IMR-90 (cell line): ENCODE results near the gene DBNDD1. TPM values are rescaled to one million over a fixed set of nuclear protein-coding genes. Genes with fewer than 3 reads are reported as not detected.

ENCODE experiments used
- ATAC-seq: fragments of 200-7000 bp; cut with Tn5 transposase; 2 replicates; pipeline ENCODE4 v1.9.1; 2020; ENCODE audit warnings: low read depth, mild to moderate bottlenecking, moderate library complexity
- BruUV-seq: library from RNA; stranded (reverse); fragments of 400-500 nt; replicated peaks from 2 replicates; lab custom pipeline; 2021; lab: Mats Ljungman, UMichigan
- CTCF ChIA-PET: fragments of 300-600 bp; formaldehyde crosslinking; extraction: SDS; loops from one replicate; lab custom pipeline; 2021; ENCODE audit warnings: antibody characterized with exemption; lab: Yijun Ruan, JAX
- POLR2A ChIA-PET: fragments of 300-600 bp; sonication (Branson Sonifier 250); formaldehyde crosslinking; loops from one replicate; lab custom pipeline; 2022; ENCODE audit warnings: antibody characterized with exemption; ENCODE audit not compliant: unreplicated experiment; lab: Charles Lee
- DNase-seq: peaks from one replicate; pipeline ENCODE4 v3.0.0; 2013
- H2AFZ ChIP-seq: replicated peaks from 2 replicates; pipeline ENCODE3; 2013; ENCODE audit warnings: low read length, mild to moderate bottlenecking; ENCODE audit not compliant: poor library complexity
- H2AK5ac ChIP-seq: 2 replicates; pipeline ENCODE4 v1.6.1; 2013; ENCODE audit warnings: low read depth, low read length, inconsistent platforms
- H2AK9ac ChIP-seq: replicated peaks from 2 replicates; pipeline ENCODE3; 2013; ENCODE audit warnings: mild to moderate bottlenecking, low read depth, low read length, moderate library complexity; ENCODE audit not compliant: poor library complexity
- H2BK120ac ChIP-seq: 2 replicates; pipeline ENCODE4 v1.6.1; 2013; ENCODE audit warnings: low read depth, low read length, inconsistent platforms
- H2BK15ac ChIP-seq: 3 replicates; pipeline ENCODE4 v1.6.1; 2013; ENCODE audit warnings: low read depth, low read length, inconsistent platforms
- H2BK20ac ChIP-seq: 2 replicates; pipeline ENCODE4 v1.6.1; 2013; ENCODE audit warnings: low read depth, mild to moderate bottlenecking, inconsistent platforms, low read length, moderate library complexity
- H2BK5ac ChIP-seq: 2 replicates; pipeline ENCODE4 v1.6.1; 2013; ENCODE audit warnings: mild to moderate bottlenecking, low read depth, low read length, inconsistent platforms; ENCODE audit not compliant: poor library complexity, severe bottlenecking
- H3K14ac ChIP-seq: replicated peaks from 2 replicates; pipeline ENCODE4 v1.6.1; 2013; ENCODE audit warnings: low read depth, low read length, inconsistent platforms
- H3K18ac ChIP-seq: 2 replicates; pipeline ENCODE4 v1.6.1; 2013; ENCODE audit warnings: low read depth, low read length, control low read depth
- H3K23ac ChIP-seq: 2 replicates; pipeline ENCODE4 v1.6.1; 2013; ENCODE audit warnings: low read depth, low read length, inconsistent platforms
- H3K27ac ChIP-seq: 2 replicates; pipeline ENCODE4 v1.5.1; 2013; ENCODE audit warnings: mild to moderate bottlenecking, control low read depth, low read length; ENCODE audit not compliant: insufficient read depth
- H3K27me3 ChIP-seq: 2 replicates; pipeline ENCODE4 v1.6.1; 2013; ENCODE audit warnings: low read length; ENCODE audit not compliant: control insufficient read depth, insufficient read depth
- H3K36me3 ChIP-seq: 2 replicates; pipeline ENCODE4 v1.6.1; 2013; ENCODE audit warnings: low read length, mixed read lengths; ENCODE audit not compliant: control insufficient read depth, insufficient read depth
- H3K4ac ChIP-seq: 2 replicates; pipeline ENCODE4 v1.6.1; 2013; ENCODE audit warnings: low read depth, low read length, inconsistent platforms
- H3K4me1 ChIP-seq: 2 replicates; pipeline ENCODE4 v1.6.1; 2013; ENCODE audit warnings: low read length, mixed read lengths; ENCODE audit not compliant: control insufficient read depth, insufficient read depth
- H3K4me2 ChIP-seq: 2 replicates; pipeline ENCODE4 v1.6.1; 2013; ENCODE audit warnings: low read depth, mild to moderate bottlenecking, control low read depth, low read length, moderate library complexity
- H3K4me3 ChIP-seq: 2 replicates; pipeline ENCODE4 v1.5.1; 2013; ENCODE audit warnings: low read depth, mild to moderate bottlenecking, control low read depth, low read length, moderate library complexity; ENCODE audit not compliant: insufficient read depth
- H3K56ac ChIP-seq: 2 replicates; pipeline ENCODE4 v1.6.1; 2013; ENCODE audit warnings: low read length, inconsistent platforms; ENCODE audit not compliant: insufficient read depth; ENCODE audit errors: extremely low read depth
- H3K79me1 ChIP-seq, 2 experiments: 2 replicates each; pipeline ENCODE4 v1.6.1; 2013; ENCODE audit warnings: low read length in 2 of 2, inconsistent platforms in 1 of 2, low read depth in 1 of 2
- H3K9ac ChIP-seq: 2 replicates; pipeline ENCODE4 v1.6.1; 2013; ENCODE audit warnings: low read depth, low read length, control low read depth
- H3K9me1 ChIP-seq: 2 replicates; pipeline ENCODE4 v1.6.1; 2013; ENCODE audit warnings: low read length, inconsistent platforms; ENCODE audit not compliant: insufficient read depth
- H3K9me3 ChIP-seq: 2 replicates; pipeline ENCODE4 v1.6.1; 2013; ENCODE audit warnings: low read length; ENCODE audit not compliant: control insufficient read depth, insufficient read depth
- H4K20me1 ChIP-seq: 2 replicates; pipeline ENCODE4 v1.6.1; 2013; ENCODE audit warnings: low read length, inconsistent platforms; ENCODE audit not compliant: insufficient read depth
- H4K5ac ChIP-seq: 2 replicates; pipeline ENCODE4 v1.6.1; 2013; ENCODE audit warnings: mild to moderate bottlenecking, low read depth, low read length, control low read depth
- H4K8ac ChIP-seq, 2 experiments: 2 replicates each; pipeline ENCODE4 v1.6.1; 2013; ENCODE audit warnings: low read depth in 2 of 2, low read length in 2 of 2, control low read depth in 1 of 2, inconsistent platforms in 1 of 2
- H4K91ac ChIP-seq: 2 replicates; pipeline ENCODE4 v1.6.1; 2013; ENCODE audit warnings: low read depth, low read length, inconsistent platforms; ENCODE audit not compliant: insufficient read depth
- BHLHE40 ChIP-seq: fragments of 150-350 bp; IDR thresholded peaks from 2 replicates; pipeline ENCODE4 v1.6.1; 2016; ENCODE audit warnings: mild to moderate bottlenecking, low read depth, low read length
- CEBPB ChIP-seq: IDR thresholded peaks from 2 replicates; pipeline ENCODE4 v1.6.1; 2012; ENCODE audit warnings: low read depth, low read length, improper control_type of control experiment
- CHD1 ChIP-seq: IDR thresholded peaks from 2 replicates; pipeline ENCODE4 v1.6.1; 2012; ENCODE audit warnings: low read depth, low read length, improper control_type of control experiment
- FOS ChIP-seq: fragments of 150-350 bp; IDR thresholded peaks from 2 replicates; pipeline ENCODE4 v1.6.1; 2016; ENCODE audit warnings: low read depth, low read length
- MAFK ChIP-seq: IDR thresholded peaks from 2 replicates; pipeline ENCODE4 v1.6.1; 2012; ENCODE audit warnings: low read depth, low read length, improper control_type of control experiment
- MAZ ChIP-seq: IDR thresholded peaks from 2 replicates; pipeline ENCODE4 v1.6.1; 2012; ENCODE audit warnings: low read depth, mild to moderate bottlenecking, low read length, improper control_type of control experiment, moderate library complexity, borderline replicate concordance
- MXI1 ChIP-seq: IDR thresholded peaks from 2 replicates; pipeline ENCODE4 v1.6.1; 2012; ENCODE audit warnings: low read depth, mild to moderate bottlenecking, low read length, moderate library complexity, borderline replicate concordance
- NFE2L2 ChIP-seq: fragments of 150-350 bp; IDR thresholded peaks from 2 replicates; pipeline ENCODE4 v1.6.1; 2016; ENCODE audit warnings: low read depth, mild to moderate bottlenecking, low read length
- POLR2A ChIP-seq: IDR thresholded peaks from 2 replicates; pipeline ENCODE4 v1.6.1; 2012; ENCODE audit warnings: mild to moderate bottlenecking, low read depth, low read length
- RAD21 ChIP-seq: IDR thresholded peaks from 2 replicates; pipeline ENCODE4 v1.6.1; 2012; ENCODE audit warnings: low read length, improper control_type of control experiment
- RCOR1 ChIP-seq: IDR thresholded peaks from 2 replicates; pipeline ENCODE4 v1.6.1; 2012; ENCODE audit warnings: mild to moderate bottlenecking, low read length, improper control_type of control experiment; ENCODE audit not compliant: insufficient replicate concordance
- RFX5 ChIP-seq: IDR thresholded peaks from 2 replicates; pipeline ENCODE4 v1.8.0; 2012; ENCODE audit warnings: low read depth, mild to moderate bottlenecking, low read length, moderate library complexity
- SMC3 ChIP-seq: fragments of 150-350 bp; IDR thresholded peaks from 2 replicates; pipeline ENCODE4 v1.6.1; 2016; ENCODE audit warnings: low read depth, mild to moderate bottlenecking, antibody characterized with exemption, low read length, moderate library complexity
- WGBS, 2 experiments: methylation state at CpG; one replicate each; pipeline versions ENCODE4 v1.1.5 to v1.1.7; 2013; ENCODE audit warnings: missing lambda C conversion rate in 2 of 2; ENCODE audit not compliant: insufficient read length in 1 of 2; ENCODE audit errors: extremely low coverage in 2 of 2; 5-methylcytosine and 5-hydroxymethylcytosine counted together
- dilution Hi-C: fragments of 300-500 bp; cut with HindIII; formaldehyde crosslinking; loops from one replicate; pipeline ENCODE4 v1.14.3; 2018; ENCODE audit warnings: low sequenced_read_pairs; ENCODE audit not compliant: unreplicated experiment
- in situ Hi-C: fragments of 300-500 bp; cut with MboI; formaldehyde crosslinking; loops from 3 replicates; pipeline ENCODE4 v1.14.3; 2019; ENCODE audit warnings: low sequenced_read_pairs, inconsistent platforms, mixed read lengths
- intact Hi-C: fragments of 100-400 bp; cut with micrococcal nuclease; formaldehyde crosslinking; loops from 2 replicates; pipeline ENCODE4 v1.10.0; 2022
- polyA plus RNA-seq, 3 experiments: library from polyadenylated mRNA; depleted of rRNA; stranded (reverse); fragments of >200 nt; gene quantifications; 2 replicates each; pipeline ENCODE4 v1.2.3, GENCODE V29; 2012; ENCODE audit warnings: low replicate concordance in 1 of 3
- total RNA-seq: library from RNA; depleted of rRNA; stranded (reverse); fragments of >200 nt; gene quantifications from 2 replicates; pipeline ENCODE4 v1.2.3, GENCODE V29; 2012
- TF ChIP-seq, protein P1 (sequence below): fragments of 150-350 bp; IDR thresholded peaks from 2 replicates; pipeline ENCODE4 v1.6.1; 2016; ENCODE audit warnings: low read depth, mild to moderate bottlenecking, low read length, moderate library complexity, borderline replicate concordance
- TF ChIP-seq, protein P2 (sequence below): fragments of 150-350 bp; IDR thresholded peaks from 2 replicates; pipeline ENCODE4 v1.6.1; 2017; ENCODE audit warnings: mild to moderate bottlenecking, antibody characterized with exemption, low read length, low read depth
- TF ChIP-seq, protein P3 (sequence below): conservative IDR thresholded peaks from 2 replicates; pipeline ENCODE4 v1.5.1; 2012; ENCODE audit warnings: mild to moderate bottlenecking, low read depth, low read length, improper control_type of control experiment

Gene DBNDD1
- total and polyA plus RNA-seq, 2 of the 4 experiments (the other 2 are of a cell fraction), result 3.4 to 23.0 TPM

DNA sequence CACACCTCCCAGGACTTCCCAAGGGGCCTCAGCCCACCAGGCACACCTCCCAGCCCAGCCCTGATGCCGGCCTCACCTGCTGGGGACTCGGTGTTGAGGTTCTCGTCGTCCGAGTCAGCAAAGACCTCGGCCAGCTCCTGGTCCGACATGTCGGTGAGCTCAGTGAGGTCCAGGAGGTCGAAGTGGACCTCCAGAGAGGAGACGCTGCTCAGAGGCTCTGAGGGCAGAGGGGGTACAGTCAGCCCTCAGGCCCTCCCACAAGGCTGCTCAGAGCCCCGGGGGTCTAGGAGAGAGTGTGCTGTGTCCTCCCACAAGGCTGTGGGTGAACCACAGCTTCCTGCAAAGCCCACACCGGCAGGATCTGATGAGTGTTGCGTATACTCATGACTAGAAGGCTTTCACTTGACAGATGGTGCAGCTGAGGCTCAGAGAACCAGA lies 10.5 kb downstream of the DBNDD1 start:
- Histone ChIP-seq H3K36me3 (no peaks in the 10 kb centered on the region; the same call in none of the 2 replicates), H4K20me1 (no peaks in the 10 kb centered on the region), H3K9me1 (no peaks in the 10 kb centered on the region), H3K27ac (no peak overlapping the region), H4K91ac (no peak overlapping the region), H2BK5ac (no peak overlapping the region), H2AFZ (no peak overlapping the region), H3K27me3 (no peaks in the 10 kb centered on the region), H2BK120ac (no peak overlapping the region), H3K79me1 (no peaks in the 10 kb centered on the region), H3K4me1 (no peaks in the 10 kb centered on the region), H4K8ac (no peak overlapping the region), H2AK9ac (no peak overlapping the region), H3K14ac (no peak overlapping the region), H3K56ac (no peak overlapping the region), H2BK20ac (no peak overlapping the region), H3K9me3 (no peaks in the 10 kb centered on the region), H3K4ac (no peak overlapping the region), H3K18ac (no peak overlapping the region), H3K23ac (no peak overlapping the region), H2AK5ac (no peak overlapping the region), H4K5ac (no peak overlapping the region), H3K4me2 (no peak overlapping the region), H3K4me3 (no peak overlapping the region), H3K9ac (no peak overlapping the region), H2BK15ac (no peak overlapping the region)
- TF ChIP-seq FOS, result no peak
- no peak for TF ChIP-seq SMC3
- TF ChIP-seq, protein P1, sequence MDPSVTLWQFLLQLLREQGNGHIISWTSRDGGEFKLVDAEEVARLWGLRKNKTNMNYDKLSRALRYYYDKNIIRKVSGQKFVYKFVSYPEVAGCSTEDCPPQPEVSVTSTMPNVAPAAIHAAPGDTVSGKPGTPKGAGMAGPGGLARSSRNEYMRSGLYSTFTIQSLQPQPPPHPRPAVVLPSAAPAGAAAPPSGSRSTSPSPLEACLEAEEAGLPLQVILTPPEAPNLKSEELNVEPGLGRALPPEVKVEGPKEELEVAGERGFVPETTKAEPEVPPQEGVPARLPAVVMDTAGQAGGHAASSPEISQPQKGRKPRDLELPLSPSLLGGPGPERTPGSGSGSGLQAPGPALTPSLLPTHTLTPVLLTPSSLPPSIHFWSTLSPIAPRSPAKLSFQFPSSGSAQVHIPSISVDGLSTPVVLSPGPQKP, result no peak
- no peak for TF ChIP-seq MAFK
- no peak for TF ChIP-seq RCOR1
- TF ChIP-seq RAD21, result no peak
- no peak for TF ChIP-seq MAZ
- TF ChIP-seq CEBPB, result no peak
- TF ChIP-seq POLR2A, result no peak
- TF ChIP-seq RFX5, result no peak
- TF ChIP-seq CHD1, result no peak
- TF ChIP-seq, protein P2, sequence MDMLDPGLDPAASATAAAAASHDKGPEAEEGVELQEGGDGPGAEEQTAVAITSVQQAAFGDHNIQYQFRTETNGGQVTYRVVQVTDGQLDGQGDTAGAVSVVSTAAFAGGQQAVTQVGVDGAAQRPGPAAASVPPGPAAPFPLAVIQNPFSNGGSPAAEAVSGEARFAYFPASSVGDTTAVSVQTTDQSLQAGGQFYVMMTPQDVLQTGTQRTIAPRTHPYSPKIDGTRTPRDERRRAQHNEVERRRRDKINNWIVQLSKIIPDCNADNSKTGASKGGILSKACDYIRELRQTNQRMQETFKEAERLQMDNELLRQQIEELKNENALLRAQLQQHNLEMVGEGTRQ, result no peak
- TF ChIP-seq MXI1, result no peak
- no peak for TF ChIP-seq BHLHE40
- TF ChIP-seq, protein P3, sequence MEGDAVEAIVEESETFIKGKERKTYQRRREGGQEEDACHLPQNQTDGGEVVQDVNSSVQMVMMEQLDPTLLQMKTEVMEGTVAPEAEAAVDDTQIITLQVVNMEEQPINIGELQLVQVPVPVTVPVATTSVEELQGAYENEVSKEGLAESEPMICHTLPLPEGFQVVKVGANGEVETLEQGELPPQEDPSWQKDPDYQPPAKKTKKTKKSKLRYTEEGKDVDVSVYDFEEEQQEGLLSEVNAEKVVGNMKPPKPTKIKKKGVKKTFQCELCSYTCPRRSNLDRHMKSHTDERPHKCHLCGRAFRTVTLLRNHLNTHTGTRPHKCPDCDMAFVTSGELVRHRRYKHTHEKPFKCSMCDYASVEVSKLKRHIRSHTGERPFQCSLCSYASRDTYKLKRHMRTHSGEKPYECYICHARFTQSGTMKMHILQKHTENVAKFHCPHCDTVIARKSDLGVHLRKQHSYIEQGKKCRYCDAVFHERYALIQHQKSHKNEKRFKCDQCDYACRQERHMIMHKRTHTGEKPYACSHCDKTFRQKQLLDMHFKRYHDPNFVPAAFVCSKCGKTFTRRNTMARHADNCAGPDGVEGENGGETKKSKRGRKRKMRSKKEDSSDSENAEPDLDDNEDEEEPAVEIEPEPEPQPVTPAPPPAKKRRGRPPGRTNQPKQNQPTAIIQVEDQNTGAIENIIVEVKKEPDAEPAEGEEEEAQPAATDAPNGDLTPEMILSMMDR, result no peak
- TF ChIP-seq NFE2L2, result no peak
- in situ Hi-C loops (no loop called here), dilution Hi-C loops (no loop called here), intact Hi-C loops (no loop called here)
- POLR2A ChIA-PET, result no interaction called here
- CTCF ChIA-PET, result no interaction called here
- no TSS peak for BruUV-seq
- no peak; the same call in 1 of the 2 replicates for ATAC-seq
- peak; percentile 16 for DNase-seq
- WGBS, 2 experiments, result 81% methylated on average over 11 of the region's 13 CpGs; no CpG with 5 or more reads in 1 of the 2 experiments
